ENCODE results near the gene MGAT5B. TPM values are rescaled to one million over a fixed set of nuclear protein-coding genes. Genes with fewer than 3 reads are reported as not detected.

Gene MGAT5B
- total and polyA plus RNA-seq, 2 donors (not counting 1 experiment from before 2014, with no cell fraction given) = 0.09 to 0.17 TPM

DNA sequence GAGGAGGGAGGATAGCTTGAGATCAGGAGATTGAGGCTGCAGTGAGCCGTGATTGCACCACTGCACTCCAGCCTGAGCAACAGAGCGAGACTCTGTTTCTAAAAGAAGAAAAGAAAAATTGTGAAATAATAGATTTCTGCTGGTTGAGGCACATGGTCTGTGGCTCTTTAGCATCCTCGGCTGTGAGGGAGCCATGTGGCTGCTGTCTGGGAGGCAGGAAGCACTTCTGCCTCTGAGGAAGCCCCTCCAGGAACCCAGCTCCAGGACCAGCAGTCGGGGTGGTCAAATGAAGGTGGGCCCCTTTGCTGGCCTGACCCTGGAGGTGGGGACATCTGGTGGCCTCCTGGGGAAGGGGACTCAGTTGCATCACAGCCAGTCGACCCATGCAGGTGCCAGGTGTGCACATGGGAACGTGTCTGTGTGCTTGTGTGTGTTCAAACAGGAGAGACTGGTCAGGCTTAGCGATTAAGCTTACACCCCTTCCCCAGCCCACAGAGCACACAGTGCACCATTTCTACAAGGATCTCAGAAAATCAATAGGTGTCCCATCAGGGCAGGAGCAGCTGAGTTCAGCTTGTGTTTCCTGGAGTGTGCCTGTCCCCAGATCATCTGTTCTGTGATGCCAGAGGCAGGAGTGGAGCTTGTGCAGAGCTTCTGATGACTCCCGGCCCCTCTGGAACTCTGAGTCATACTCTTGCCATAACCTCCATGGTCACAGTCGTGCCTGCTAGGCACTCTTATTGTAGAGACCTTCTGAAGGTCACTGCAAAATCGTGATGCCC is 24.3 kb upstream of the MGAT5B start:
- no peak overlapping the region for H3K4me3 ChIP-seq (replicated peaks in 1 of 4; ENCODE audit: control extremely low read depth in 1 of 4, insufficient read depth in 1 of 4, low read depth in 3 of 4, low read length in 4 of 4)
- no peaks in the 10 kb centered on the region for H3K4me1 ChIP-seq (ENCODE audit: control insufficient read depth, extremely low read depth, insufficient read depth, low read length)
- H3K36me3 ChIP-seq (ENCODE audit: control insufficient read depth, insufficient read depth, low read length) = no peaks in the 10 kb centered on the region
- no peak overlapping the region for H2AFZ ChIP-seq (ENCODE audit: low read length)
- H3K79me2 ChIP-seq (ENCODE audit: control insufficient read depth, insufficient read depth, low read length) = no peaks in the 10 kb centered on the region
- H3K27me3 ChIP-seq (ENCODE audit: control insufficient read depth, insufficient read depth, low read length) = peaks cover 15% of the 10 kb centered on the region
- H4K20me1 ChIP-seq (ENCODE audit: control insufficient read depth, extremely low read depth, insufficient read depth, low read length) = no peaks in the 10 kb centered on the region
- H3K9me3 ChIP-seq (ENCODE audit: control insufficient read depth, insufficient read depth, low read depth, low read length) = no peaks in the 10 kb centered on the region
- H3K9ac ChIP-seq (ENCODE audit: insufficient read depth, low read length) = no peak overlapping the region
- no peak overlapping the region for H3K4me2 ChIP-seq (ENCODE audit: extremely low read depth, insufficient read depth, low read length)
- no peak for DNase-seq (ENCODE audit: low read depth in 2 of 2)
- TF ChIP-seq, protein P1, sequence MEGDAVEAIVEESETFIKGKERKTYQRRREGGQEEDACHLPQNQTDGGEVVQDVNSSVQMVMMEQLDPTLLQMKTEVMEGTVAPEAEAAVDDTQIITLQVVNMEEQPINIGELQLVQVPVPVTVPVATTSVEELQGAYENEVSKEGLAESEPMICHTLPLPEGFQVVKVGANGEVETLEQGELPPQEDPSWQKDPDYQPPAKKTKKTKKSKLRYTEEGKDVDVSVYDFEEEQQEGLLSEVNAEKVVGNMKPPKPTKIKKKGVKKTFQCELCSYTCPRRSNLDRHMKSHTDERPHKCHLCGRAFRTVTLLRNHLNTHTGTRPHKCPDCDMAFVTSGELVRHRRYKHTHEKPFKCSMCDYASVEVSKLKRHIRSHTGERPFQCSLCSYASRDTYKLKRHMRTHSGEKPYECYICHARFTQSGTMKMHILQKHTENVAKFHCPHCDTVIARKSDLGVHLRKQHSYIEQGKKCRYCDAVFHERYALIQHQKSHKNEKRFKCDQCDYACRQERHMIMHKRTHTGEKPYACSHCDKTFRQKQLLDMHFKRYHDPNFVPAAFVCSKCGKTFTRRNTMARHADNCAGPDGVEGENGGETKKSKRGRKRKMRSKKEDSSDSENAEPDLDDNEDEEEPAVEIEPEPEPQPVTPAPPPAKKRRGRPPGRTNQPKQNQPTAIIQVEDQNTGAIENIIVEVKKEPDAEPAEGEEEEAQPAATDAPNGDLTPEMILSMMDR (conservative IDR thresholded peaks at IDR 0.05 in 1 of 2, IDR thresholded peaks at IDR 0.05 in 1 of 2; ENCODE audit: low read depth in 1 of 2, low read length in 2 of 2) = no peak
- no peak for TF ChIP-seq EZH2 (IDR thresholded peaks at IDR 0.05; ENCODE audit: low read length, missing control alignments)
- no peak overlapping the region for H3K27ac ChIP-seq (ENCODE audit: insufficient read depth, low read length)

DNA sequence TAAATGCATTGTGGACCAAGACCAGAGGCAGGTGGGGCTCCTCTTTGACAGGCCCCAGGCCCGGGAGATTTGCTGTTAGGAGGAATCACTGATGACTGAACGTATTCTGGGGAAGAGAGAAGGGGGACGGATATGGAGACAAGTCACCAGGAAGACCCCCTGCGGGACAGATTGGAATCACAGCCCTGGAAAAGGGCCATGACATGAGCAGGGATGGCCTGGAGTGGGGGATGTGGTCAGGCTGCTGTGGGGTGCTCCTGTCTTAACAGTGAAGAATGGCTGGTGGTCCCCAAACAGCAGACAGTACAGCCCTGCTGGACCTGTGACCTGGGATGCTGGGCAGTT is 23.7 kb upstream of the MGAT5B start:
- Histone ChIP-seq H3K36me3 (ENCODE audit: control insufficient read depth, insufficient read depth, low read length) (no peaks in the 10 kb centered on the region), H3K79me2 (ENCODE audit: control insufficient read depth, insufficient read depth, low read length) (no peaks in the 10 kb centered on the region), H2AFZ (ENCODE audit: low read length) (no peak overlapping the region), H3K4me1 (ENCODE audit: control insufficient read depth, extremely low read depth, insufficient read depth, low read length) (no peaks in the 10 kb centered on the region), H3K9ac (ENCODE audit: insufficient read depth, low read length) (no peak overlapping the region), H3K27ac (ENCODE audit: insufficient read depth, low read length) (no peak overlapping the region), H3K4me2 (ENCODE audit: extremely low read depth, insufficient read depth, low read length) (no peak overlapping the region), H4K20me1 (ENCODE audit: control insufficient read depth, extremely low read depth, insufficient read depth, low read length) (no peaks in the 10 kb centered on the region), H3K4me3 (replicated peaks in 1 of 4; ENCODE audit: control extremely low read depth in 1 of 4, insufficient read depth in 1 of 4, low read depth in 3 of 4, low read length in 4 of 4) (no peak overlapping the region), H3K9me3 (ENCODE audit: control insufficient read depth, insufficient read depth, low read depth, low read length) (no peaks in the 10 kb centered on the region), H3K27me3 (ENCODE audit: control insufficient read depth, insufficient read depth, low read length) (peaks cover 15% of the 10 kb centered on the region)
- DNase-seq (ENCODE audit: low read depth in 2 of 2) = no peak
- TF ChIP-seq, protein P1 (conservative IDR thresholded peaks at IDR 0.05 in 1 of 2, IDR thresholded peaks at IDR 0.05 in 1 of 2; ENCODE audit: low read depth in 1 of 2, low read length in 2 of 2) = no peak
- no peak for TF ChIP-seq EZH2 (IDR thresholded peaks at IDR 0.05; ENCODE audit: low read length, missing control alignments)

DNA sequence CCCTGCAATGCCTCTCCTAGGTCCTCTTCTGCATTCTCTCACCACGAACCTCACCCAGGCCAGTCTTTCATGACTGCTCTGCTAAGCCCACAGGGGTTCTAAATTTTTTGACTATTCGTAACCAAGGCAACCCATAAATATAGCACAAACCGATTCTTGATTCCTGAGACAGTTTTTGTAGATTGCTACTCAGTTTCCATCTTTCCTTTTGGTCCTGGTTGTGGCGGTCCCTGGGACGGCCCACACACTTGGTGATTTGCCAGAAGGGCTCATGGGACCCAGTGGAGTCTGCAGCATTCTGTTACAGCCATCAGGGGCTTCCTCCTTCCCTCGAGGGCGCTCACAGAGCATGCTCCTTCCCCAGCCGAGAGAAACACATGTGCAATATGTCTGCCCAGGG is 23.4 kb upstream of the MGAT5B start:
- DNase-seq (ENCODE audit: low read depth in 2 of 2) = no peak
- Histone ChIP-seq H3K27ac (ENCODE audit: insufficient read depth, low read length) (no peak overlapping the region), H3K27me3 (ENCODE audit: control insufficient read depth, insufficient read depth, low read length) (peaks cover 15% of the 10 kb centered on the region), H4K20me1 (ENCODE audit: control insufficient read depth, extremely low read depth, insufficient read depth, low read length) (no peaks in the 10 kb centered on the region), H3K9ac (ENCODE audit: insufficient read depth, low read length) (no peak overlapping the region), H3K36me3 (ENCODE audit: control insufficient read depth, insufficient read depth, low read length) (no peaks in the 10 kb centered on the region), H3K9me3 (ENCODE audit: control insufficient read depth, insufficient read depth, low read depth, low read length) (no peaks in the 10 kb centered on the region), H3K4me1 (ENCODE audit: control insufficient read depth, extremely low read depth, insufficient read depth, low read length) (no peaks in the 10 kb centered on the region), H3K79me2 (ENCODE audit: control insufficient read depth, insufficient read depth, low read length) (no peaks in the 10 kb centered on the region), H3K4me2 (ENCODE audit: extremely low read depth, insufficient read depth, low read length) (no peak overlapping the region), H2AFZ (ENCODE audit: low read length) (no peak overlapping the region), H3K4me3 (replicated peaks in 1 of 4; ENCODE audit: control extremely low read depth in 1 of 4, insufficient read depth in 1 of 4, low read depth in 3 of 4, low read length in 4 of 4) (no peak overlapping the region)
- TF ChIP-seq, protein P1 (conservative IDR thresholded peaks at IDR 0.05 in 1 of 2, IDR thresholded peaks at IDR 0.05 in 1 of 2; ENCODE audit: low read depth in 1 of 2, low read length in 2 of 2) = no peak
- no peak for TF ChIP-seq EZH2 (IDR thresholded peaks at IDR 0.05; ENCODE audit: low read length, missing control alignments)

Data from fibroblast of lung (primary cell).